Caco-2 (cell line): ENCODE results near the gene AFF4. TPM values are rescaled to one million over a fixed set of nuclear protein-coding genes. Genes with fewer than 3 reads are reported as not detected.
"Not testable (repeated sequence)": the region's sequence is repeated elsewhere in the genome, so short reads cannot be mapped to it uniquely, and the experiment has no call there.

ENCODE experiments used
- BruUV-seq: library from RNA; stranded (reverse); fragments of 400-500 nt; replicated peaks from 2 replicates; lab custom pipeline; 2021; lab: Mats Ljungman, UMichigan
- CTCF ChIA-PET: fragments of 300-600 bp; sonication (Branson Sonifier 250); formaldehyde crosslinking; loops from one replicate; lab custom pipeline; 2022; ENCODE audit warnings: antibody characterized with exemption; lab: Charles Lee
- POLR2A ChIA-PET: fragments of 300-600 bp; sonication (Branson Sonifier 250); formaldehyde crosslinking; loops from one replicate; lab custom pipeline; 2022; ENCODE audit warnings: antibody characterized with exemption; lab: Charles Lee
- DNase-seq, 2 experiments: peaks; one replicate each; pipeline versions ENCODE4 v3.0.0 to v3.0.0-alpha.2; 2020 to 2022
- H3K27me3 ChIP-seq: replicated peaks from 2 replicates; pipeline ENCODE4 v1.6.0; 2011; ENCODE audit warnings: low read length; ENCODE audit not compliant: control insufficient read depth, insufficient read depth
- H3K36me3 ChIP-seq: 2 replicates; pipeline ENCODE4 v1.5.1; 2011; ENCODE audit warnings: low read length; ENCODE audit not compliant: control insufficient read depth, insufficient read depth
- H3K4me1 ChIP-seq: fragments of 250-450 bp; sonication (Bioruptor Pico); 2 replicates; pipeline ENCODE4 v1.5.1; 2020; ENCODE audit warnings: mild to moderate bottlenecking
- H3K4me3 ChIP-seq: 2 replicates; pipeline ENCODE4 v1.5.1; 2011; ENCODE audit warnings: low read depth, mild to moderate bottlenecking, control low read depth, low read length
- H3K9me3 ChIP-seq: fragments of 250-450 bp; sonication (Bioruptor Pico); 2 replicates; pipeline ENCODE4 v1.5.1; 2020; ENCODE audit warnings: mild to moderate bottlenecking, moderate library complexity
- H3K27ac Mint-ChIP-seq: one replicate; pipeline ENCODE4 v1.8.0; 2022; ENCODE audit warnings: mixed read lengths; ENCODE audit not compliant: unreplicated experiment
- H3K27me3 Mint-ChIP-seq: one replicate; pipeline ENCODE4 v1.8.0; 2022; ENCODE audit warnings: mixed read lengths; ENCODE audit not compliant: insufficient read depth, unreplicated experiment
- H3K36me3 Mint-ChIP-seq: one replicate; pipeline ENCODE4 v1.8.0; 2022; ENCODE audit warnings: mild to moderate bottlenecking, mixed read lengths; ENCODE audit not compliant: insufficient read depth, unreplicated experiment
- H3K4me1 Mint-ChIP-seq: one replicate; pipeline ENCODE4 v1.8.0; 2022; ENCODE audit warnings: low read depth, mixed read lengths; ENCODE audit not compliant: unreplicated experiment
- H3K4me3 Mint-ChIP-seq: one replicate; pipeline ENCODE4 v1.8.0; 2022; ENCODE audit warnings: mild to moderate bottlenecking, moderate library complexity, mixed read lengths; ENCODE audit not compliant: unreplicated experiment
- H3K9me3 Mint-ChIP-seq: one replicate; pipeline ENCODE4 v1.8.0; 2022; ENCODE audit warnings: mixed read lengths; ENCODE audit not compliant: unreplicated experiment
- intact Hi-C: fragments of 100-400 bp; cut with micrococcal nuclease; formaldehyde crosslinking; loops from one replicate; pipeline ENCODE4 v1.10.0; 2022; ENCODE audit not compliant: unreplicated experiment
- total RNA-seq: library from RNA; stranded (reverse); gene quantifications from 2 replicates; pipeline ENCODE4 v1.2.3, GENCODE V29; 2022
- TF ChIP-seq, protein P1 (sequence below), 2 experiments: fragments of 200-600 bp in 1 of 2; IDR thresholded peaks; 1 replicate in 1 of 2; 2 replicates in 1 of 2; pipeline versions ENCODE4 v1.5.1 to v1.8.0; 2011 to 2022; ENCODE audit warnings: antibody characterized with exemption in 1 of 2, control low read depth in 1 of 2, inconsistent platforms in 1 of 2, low read depth in 1 of 2, low read length in 1 of 2, mild to moderate bottlenecking in 1 of 2, moderate library complexity in 1 of 2; ENCODE audit not compliant: insufficient read depth in 1 of 2, severe bottlenecking in 1 of 2, unreplicated experiment in 1 of 2

The AFF4 gene
- total RNA-seq, 1 experiment from 2014 or later, result 63.9 TPM

DNA sequence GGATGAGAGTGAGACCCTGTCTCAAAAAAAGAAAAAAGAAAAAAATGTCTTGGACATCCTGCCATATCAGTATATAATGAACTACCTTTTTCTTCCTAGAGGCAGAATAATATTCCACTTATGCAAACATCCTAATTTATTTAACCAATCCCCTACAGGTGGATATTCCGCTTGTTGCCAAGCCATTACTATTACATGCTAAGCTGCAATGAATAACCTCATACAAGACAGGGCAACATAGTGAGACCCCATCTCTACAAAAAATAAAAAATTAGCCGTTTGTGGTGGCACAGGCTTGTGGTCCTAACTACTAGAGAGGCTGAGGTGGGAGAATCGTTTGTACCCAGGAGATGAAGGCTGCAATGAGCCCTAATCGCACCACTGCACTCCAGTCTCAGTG is 1.7 kb upstream of the AFF4 start:
- Mint-ChIP-seq H3K27me3 (no peaks in the 10 kb centered on the region), H3K27ac (no peak overlapping the region), H3K9me3 (no peaks in the 10 kb centered on the region), H3K4me3 (no peak overlapping the region), H3K36me3 (peaks cover 26% of the 10 kb centered on the region), H3K4me1 (no peaks in the 10 kb centered on the region)
- H3K36me3 ChIP-seq, result no peaks in the 10 kb centered on the region
- no TSS peak for BruUV-seq
- ChIA-PET POLR2A (no interaction called here), CTCF (no interaction called here)
- TF ChIP-seq, protein P1, sequence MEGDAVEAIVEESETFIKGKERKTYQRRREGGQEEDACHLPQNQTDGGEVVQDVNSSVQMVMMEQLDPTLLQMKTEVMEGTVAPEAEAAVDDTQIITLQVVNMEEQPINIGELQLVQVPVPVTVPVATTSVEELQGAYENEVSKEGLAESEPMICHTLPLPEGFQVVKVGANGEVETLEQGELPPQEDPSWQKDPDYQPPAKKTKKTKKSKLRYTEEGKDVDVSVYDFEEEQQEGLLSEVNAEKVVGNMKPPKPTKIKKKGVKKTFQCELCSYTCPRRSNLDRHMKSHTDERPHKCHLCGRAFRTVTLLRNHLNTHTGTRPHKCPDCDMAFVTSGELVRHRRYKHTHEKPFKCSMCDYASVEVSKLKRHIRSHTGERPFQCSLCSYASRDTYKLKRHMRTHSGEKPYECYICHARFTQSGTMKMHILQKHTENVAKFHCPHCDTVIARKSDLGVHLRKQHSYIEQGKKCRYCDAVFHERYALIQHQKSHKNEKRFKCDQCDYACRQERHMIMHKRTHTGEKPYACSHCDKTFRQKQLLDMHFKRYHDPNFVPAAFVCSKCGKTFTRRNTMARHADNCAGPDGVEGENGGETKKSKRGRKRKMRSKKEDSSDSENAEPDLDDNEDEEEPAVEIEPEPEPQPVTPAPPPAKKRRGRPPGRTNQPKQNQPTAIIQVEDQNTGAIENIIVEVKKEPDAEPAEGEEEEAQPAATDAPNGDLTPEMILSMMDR (IDR thresholded peaks at IDR 0.05; ENCODE audit: insufficient read depth in 1 of 2, low read depth in 1 of 2, low read length in 1 of 2, severe bottlenecking in 1 of 2, unreplicated experiment in 1 of 2), result no peak
- DNase-seq, result no peak
- intact Hi-C loops, result no loop called here
- H3K9me3 ChIP-seq, result no peaks in the 10 kb centered on the region
- H3K27me3 ChIP-seq, result no peaks in the 10 kb centered on the region
- H3K4me1 ChIP-seq, result 0 out of 2 replicates have a peak, but pooled peaks cover 4% of the 10 kb centered on the region
- H3K4me3 ChIP-seq, result no peak overlapping the region

DNA sequence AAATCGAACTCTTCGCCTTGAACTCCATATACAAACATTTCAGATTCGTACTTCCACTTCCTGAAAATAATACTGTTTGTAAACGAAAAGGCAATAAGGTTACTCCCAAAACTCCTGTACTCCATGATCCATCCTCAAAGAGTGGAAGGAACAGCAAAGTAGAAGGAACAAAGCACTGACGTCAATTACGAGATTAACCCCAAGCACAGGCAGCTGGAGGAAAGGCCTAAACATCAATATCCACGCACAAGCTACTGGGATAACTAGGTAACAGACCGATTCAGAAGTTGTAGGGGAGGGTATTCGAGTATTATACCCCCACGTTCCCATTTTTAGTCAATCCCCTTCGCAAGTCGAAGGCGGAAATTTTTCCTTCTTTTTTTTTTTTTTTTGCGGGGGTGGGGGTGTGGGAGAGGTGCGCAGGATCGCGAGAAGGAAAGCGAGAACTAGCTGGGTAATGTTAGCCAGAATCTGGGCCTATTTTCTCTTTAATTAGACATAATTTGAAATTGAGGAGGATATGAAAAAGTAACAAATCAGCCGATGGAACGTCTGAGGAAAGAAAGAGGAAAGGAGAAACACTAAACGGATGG is 909 bp downstream of the AFF4 start:
- Histone ChIP-seq H3K9me3 (no peaks in the 10 kb centered on the region), H3K27me3 (no peaks in the 10 kb centered on the region), H3K4me3 (peak overlapping the region; percentile 88), H3K36me3 (no peaks in the 10 kb centered on the region), H3K4me1 (0 out of 2 replicates have a peak, but pooled peaks cover 4% of the 10 kb centered on the region)
- H3K9me3 Mint-ChIP-seq, result no peaks in the 10 kb centered on the region
- intact Hi-C loops, result loop anchor here (1.0 kb wide), 2 partner anchors 64 to 89 kb away; partner anchors contain the start of gene ZCCHC10
- H3K36me3 Mint-ChIP-seq, result peaks cover 39% of the 10 kb centered on the region
- ChIA-PET CTCF (no interaction called here), POLR2A (interaction anchor here (0.6 to 2.8 kb wide), 7 partner anchors 27 to 761 kb away, joined by 3 to 23 read pairs (median 8); partner anchors contain the start of genes HSPA4 and ZCCHC10)
- H3K27ac Mint-ChIP-seq, result peak overlapping the region; percentile 99
- peak in 1 of 2 experiments; percentile 51 for DNase-seq
- peak overlapping the region; percentile 96 for H3K4me3 Mint-ChIP-seq
- H3K4me1 Mint-ChIP-seq, result no peaks in the 10 kb centered on the region
- no peaks in the 10 kb centered on the region for H3K27me3 Mint-ChIP-seq
- TF ChIP-seq, protein P1 (IDR thresholded peaks at IDR 0.05; ENCODE audit: insufficient read depth in 1 of 2, low read depth in 1 of 2, low read length in 1 of 2, severe bottlenecking in 1 of 2, unreplicated experiment in 1 of 2), result no peak
- TSS peak; percentile 54 for BruUV-seq

DNA sequence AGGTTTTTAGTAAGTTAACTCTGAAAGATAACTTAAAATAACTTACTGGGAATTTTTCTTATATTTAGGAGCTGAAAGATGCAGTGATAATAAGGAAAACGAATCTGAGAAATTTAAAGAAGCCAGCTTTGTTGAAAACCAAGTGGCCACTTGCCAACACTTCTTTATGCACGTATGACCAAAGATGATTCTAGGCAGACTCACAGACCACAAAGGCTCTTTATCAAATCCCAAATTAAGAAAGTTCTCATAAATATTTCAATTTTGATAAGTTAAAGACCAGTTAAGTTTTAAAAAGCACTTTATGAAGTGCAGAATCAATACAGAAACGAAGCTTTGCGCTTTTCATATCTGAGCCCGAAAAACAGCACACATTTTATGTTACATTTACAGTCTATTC is 1.5 kb downstream of the AFF4 start:
- DNase-seq, result no peak
- H3K27ac Mint-ChIP-seq, result peak overlapping the region; percentile 99
- intact Hi-C loops, result no loop called here
- POLR2A ChIA-PET, result interaction anchor here (0.7 to 2.8 kb wide), 3 partner anchors 90 to 155 kb away, joined by 3 to 23 read pairs (median 4); partner anchors contain the start of genes GDF9, HSPA4 and UQCRQ
- TF ChIP-seq, protein P1 (IDR thresholded peaks at IDR 0.05; ENCODE audit: insufficient read depth in 1 of 2, low read depth in 1 of 2, low read length in 1 of 2, severe bottlenecking in 1 of 2, unreplicated experiment in 1 of 2), result no peak
- H3K4me1 Mint-ChIP-seq, result no peaks in the 10 kb centered on the region
- Histone ChIP-seq H3K4me3 (peak overlapping the region; percentile 88), H3K36me3 (no peaks in the 10 kb centered on the region), H3K27me3 (no peaks in the 10 kb centered on the region), H3K9me3 (no peaks in the 10 kb centered on the region), H3K4me1 (0 out of 2 replicates have a peak, but pooled peaks cover 4% of the 10 kb centered on the region)
- CTCF ChIA-PET, result no interaction called here
- H3K27me3 Mint-ChIP-seq, result no peaks in the 10 kb centered on the region
- BruUV-seq, result no TSS peak
- H3K9me3 Mint-ChIP-seq, result no peaks in the 10 kb centered on the region
- peaks cover 39% of the 10 kb centered on the region for H3K36me3 Mint-ChIP-seq
- peak overlapping the region; percentile 96 for H3K4me3 Mint-ChIP-seq

GRCh38 chr5:132961123-132961815 is 2.2 kb downstream of the AFF4 start:
- H3K4me3 ChIP-seq, result peak overlapping the region; percentile 88
- peaks cover 39% of the 10 kb centered on the region for H3K36me3 Mint-ChIP-seq
- POLR2A ChIA-PET, result interaction anchor here (0.7 kb wide), 1 partner anchor 95 kb away, joined by 3 read pairs; the partner anchor contains the start of genes GDF9 and UQCRQ
- CTCF ChIA-PET, H3K4me1 Mint-ChIP-seq, H3K9me3 Mint-ChIP-seq, H3K27ac Mint-ChIP-seq, H3K4me1 ChIP-seq, H3K9me3 ChIP-seq, DNase-seq, intact Hi-C loops, H3K36me3 ChIP-seq, BruUV-seq, H3K27me3 Mint-ChIP-seq, H3K27me3 ChIP-seq: not testable (repeated sequence)
- peak overlapping the region; percentile 96 for H3K4me3 Mint-ChIP-seq
